K562 (cell line): Measurements from ENCODE around the gene UBASH3A. TPM values are rescaled to one million over a fixed set of nuclear protein-coding genes. Genes with fewer than 3 reads are reported as not detected.
A peak's percentile ranks its signal among the peaks of the same experiment; 100 is the strongest.

Experiments used
- ATAC-seq: fragments of 200-7000 bp; cut with Tn5 transposase; 3 replicates; pipeline ENCODE4 v1.9.1; 2020; ENCODE audit warnings: moderate library complexity
- BruUV-seq: library from RNA; stranded (reverse); fragments of 400-500 nt; replicated peaks from 2 replicates; lab custom pipeline; 2021; lab: Mats Ljungman, UMichigan
- CTCF ChIA-PET: fragments of 300-600 bp; formaldehyde crosslinking; extraction: SDS; loops from one replicate; lab custom pipeline; 2021; ENCODE audit warnings: low intra/inter-chr PET ratio; lab: Yijun Ruan, JAX
- POLR2A ChIA-PET: fragments of 300-600, 350-650 bp; sonication (Branson Sonifier 250); formaldehyde crosslinking; extraction: SDS; loops from one replicate; lab custom pipeline; 2021; ENCODE audit warnings: antibody characterized with exemption, inconsistent platforms; lab: Yijun Ruan, JAX
- DNase-seq, 4 experiments: peaks; one replicate each; pipeline versions ENCODE4 v3.0.0 to v3.0.0-alpha.2; 2011 to 2018; ENCODE audit warnings: low spot score in 3 of 4, mixed read lengths in 3 of 4; ENCODE audit errors: extremely low read depth in 1 of 4
- FAIRE-seq: peaks from 2 replicates; lab custom pipeline; 2011; peaks lifted over from hg19 to GRCh38; lab: Jason Lieb, UNC
- H2AFZ ChIP-seq: 2 replicates; pipeline ENCODE4 v1.6.0; 2011; ENCODE audit warnings: low read depth, low read length, control low read depth, inconsistent platforms
- H3K27ac ChIP-seq: fragments of 200-600 bp; 3 replicates; pipeline ENCODE4 v1.8.0; 2011; ENCODE audit warnings: low read depth, mild to moderate bottlenecking, control low read depth, inconsistent platforms, low read length, moderate library complexity, mixed read lengths; ENCODE audit errors: extremely low read depth
- H3K27me3 ChIP-seq, 2 experiments: fragments of 300-600 bp in 1 of 2; 2 replicates in 1 of 2; 3 replicates in 1 of 2; pipeline versions ENCODE4 v1.6.0 to v1.8.0; 2011; ENCODE audit warnings: inconsistent platforms in 2 of 2, low read length in 2 of 2, mild to moderate bottlenecking in 1 of 2, mixed read lengths in 1 of 2, moderate library complexity in 1 of 2; ENCODE audit not compliant: control insufficient read depth in 2 of 2, insufficient read depth in 2 of 2
- H3K36me3 ChIP-seq: fragments of 300-600 bp; 3 replicates; pipeline ENCODE4 v1.8.0; 2011; ENCODE audit warnings: mild to moderate bottlenecking, low read length, inconsistent platforms; ENCODE audit not compliant: control insufficient read depth, insufficient read depth
- H3K4me1 ChIP-seq, 2 experiments: fragments of 200-600 bp in 1 of 2; replicated peaks in 1 of 2; 2 replicates in 1 of 2; 3 replicates in 1 of 2; pipeline versions ENCODE4 v1.5.1 to v1.8.0; 2011; ENCODE audit warnings: inconsistent platforms in 2 of 2, low read length in 2 of 2, mild to moderate bottlenecking in 1 of 2, mixed read lengths in 1 of 2, moderate library complexity in 1 of 2; ENCODE audit not compliant: control insufficient read depth in 2 of 2, insufficient read depth in 2 of 2
- H3K4me2 ChIP-seq: 2 replicates; pipeline ENCODE4 v1.6.1; 2011; ENCODE audit warnings: low read length, control low read depth, inconsistent platforms, mixed read lengths; ENCODE audit not compliant: insufficient read depth
- H3K4me3 ChIP-seq: fragments of 200-600 bp; sonication (generic), shearing (Covaris generic); 2 replicates; pipeline ENCODE4 v1.5.1; 2016; ENCODE audit warnings: control low read depth, inconsistent platforms
- H3K79me2 ChIP-seq: fragments of 200-600 bp; 3 replicates; pipeline ENCODE4 v1.8.0; 2011; ENCODE audit warnings: low read length, inconsistent platforms; ENCODE audit not compliant: control insufficient read depth, insufficient read depth
- H3K9ac ChIP-seq, 2 experiments: 2 replicates each; pipeline versions ENCODE4 v1.6.0 to v1.6.1; 2011; ENCODE audit warnings: low read depth in 2 of 2, low read length in 2 of 2, control low read depth in 1 of 2, inconsistent platforms in 1 of 2, mild to moderate bottlenecking in 1 of 2, mixed read lengths in 1 of 2; ENCODE audit not compliant: insufficient read depth in 1 of 2
- H3K9me1 ChIP-seq: one replicate; pipeline ENCODE4 v1.6.0; 2011; ENCODE audit warnings: inconsistent platforms, mild to moderate bottlenecking, low read length, moderate library complexity; ENCODE audit not compliant: control insufficient read depth, insufficient read depth
- H3K9me3 ChIP-seq: replicated peaks from 2 replicates; pipeline ENCODE4 v1.5.1; 2011; ENCODE audit warnings: low read depth, low read length, inconsistent platforms; ENCODE audit not compliant: control insufficient read depth, insufficient read depth
- H4K20me1 ChIP-seq: replicated peaks from 2 replicates; pipeline ENCODE4 v1.6.1; 2011; ENCODE audit warnings: low read length, inconsistent platforms, mixed read lengths; ENCODE audit not compliant: control insufficient read depth, insufficient read depth
- BRD9 ChIP-seq: fragments of 450-650 bp; IDR thresholded peaks from 2 replicates; pipeline ENCODE4 v1.6.1; 2018; ENCODE audit warnings: low read depth; ENCODE audit not compliant: partially characterized antibody
- ELF2 ChIP-seq: fragments of 250-450 bp; sonication (Bioruptor Pico); IDR thresholded peaks from 2 replicates; pipeline ENCODE4 v1.5.0; 2021; ENCODE audit warnings: mild to moderate bottlenecking
- HBP1 ChIP-seq: fragments of 450-650 bp; formaldehyde crosslinking; IDR thresholded peaks from 2 replicates; pipeline ENCODE4 v1.4.0; 2022; ENCODE audit warnings: missing genetic modification characterization
- POLR2AphosphoS5 ChIP-seq: IDR thresholded peaks from 2 replicates; pipeline ENCODE4 v1.6.1; 2011; ENCODE audit warnings: mild to moderate bottlenecking, low read depth, low read length, moderate library complexity; ENCODE audit not compliant: control insufficient read depth, insufficient read depth
- PYGO2 ChIP-seq: fragments of 450-650 bp; IDR thresholded peaks from 2 replicates; pipeline ENCODE4 v1.6.1; 2016; ENCODE audit warnings: mild to moderate bottlenecking, missing genetic modification characterization, moderate library complexity, missing compliant biosample characterization
- SFPQ ChIP-seq: fragments of 200-400 bp; formaldehyde crosslinking; IDR thresholded peaks from 2 replicates; pipeline ENCODE4 v1.6.1; 2017; ENCODE audit warnings: mild to moderate bottlenecking, low read depth, low read length, moderate library complexity
- SNAPC5 ChIP-seq: fragments of 250-450 bp; sonication (Bioruptor Pico); IDR thresholded peaks from 2 replicates; pipeline ENCODE4 v1.8.0; 2021; ENCODE audit warnings: moderate library complexity, mild to moderate bottlenecking, inconsistent platforms
- ZBTB5 ChIP-seq: fragments of 450-650 bp; IDR thresholded peaks from 2 replicates; pipeline ENCODE4 v1.6.1; 2017; ENCODE audit warnings: antibody characterized with exemption
- ZHX1 ChIP-seq: fragments of 150-350 bp; conservative IDR thresholded peaks from 2 replicates; pipeline ENCODE4 v1.6.1; 2014; ENCODE audit warnings: low read length
- ZKSCAN3 ChIP-seq: fragments of 250-450 bp; sonication (Bioruptor Pico); IDR thresholded peaks from 2 replicates; pipeline ENCODE4 v1.4.0; 2020
- ZNF224 ChIP-seq: sonication (generic); formaldehyde crosslinking; IDR thresholded peaks from 2 replicates; pipeline ENCODE4 v1.8.0; 2022; ENCODE audit warnings: mild to moderate bottlenecking, missing genetic modification reagents
- ZNF695 ChIP-seq: fragments of 450-650 bp; formaldehyde crosslinking; IDR thresholded peaks from 2 replicates; pipeline ENCODE4 v1.4.0; 2020; ENCODE audit warnings: mild to moderate bottlenecking, moderate library complexity
- WGBS: fragments of 100-300 bp; shearing (Covaris generic); methylation state at CpG from one replicate; pipeline ENCODE4 v1.1.6; 2016; ENCODE audit warnings: low coverage, mixed read lengths; ENCODE audit not compliant: insufficient coverage; ENCODE audit errors: missing lambda C conversion rate; 5-methylcytosine and 5-hydroxymethylcytosine counted together
- in situ Hi-C: fragments of 300-500 bp; cut with MboI; formaldehyde crosslinking; loops from 4 replicates; pipeline ENCODE4 v1.15.0; 2018; ENCODE audit warnings: inconsistent platforms, mixed read lengths
- intact Hi-C: fragments of 100-400 bp; cut with micrococcal nuclease; formaldehyde crosslinking; loops from 2 replicates; pipeline ENCODE4 v1.14.2; 2022
- polyA plus RNA-seq, 8 experiments: library from polyadenylated mRNA; depleted of rRNA in 4 of 8; stranded (reverse) in 5 of 8; unstranded in 3 of 8; fragments of >200 nt; fragmentation: Nextera tagmentation in 2 of 8; fragmentation: Illumina TruSeq in 1 of 8; extraction: Ambion mirVana in 2 of 8; extraction: Trizol in 1 of 8; gene quantifications; 2 replicates each; pipeline versions ENCODE4 v1.2.1 to v1.2.3, GENCODE V29; 2011 to 2014; ENCODE audit warnings: inconsistent platforms in 1 of 8, missing spikeins in 1 of 8
- total RNA-seq, 7 experiments: library from RNA; depleted of rRNA in 6 of 7; stranded (reverse); fragments of >200 nt in 6 of 7; fragmentation: Illumina TruSeq in 2 of 7; extraction: Trizol in 2 of 7; gene quantifications; 2 replicates each; pipeline versions ENCODE4 v1.2.1 to v1.2.3, GENCODE V29; 2011 to 2021; ENCODE audit warnings: low replicate concordance in 1 of 7

Gene UBASH3A
- total and polyA plus RNA-seq, 9 of the 15 experiments (the other 6 are each of a cell fraction or from before 2014, with no cell fraction given), result 0.23 to 1.8 (median 1.1) TPM

- in situ Hi-C loops (no loop called here), intact Hi-C loops (no loop called here)
- no peak overlapping the region for H2AFZ ChIP-seq
- peaks cover 12 to 45% of the 10 kb centered on the region in 2 experiments; a peak in 4 of 5 replicates for H3K27me3 ChIP-seq
- peak overlapping the region in 1 of 2 experiments; percentile 67; a peak in 1 of 4 replicates for H3K9ac ChIP-seq
- DNase-seq (peak; percentile 18 to 60 (median 59)), FAIRE-seq (no peak), ATAC-seq (peak; percentile 61)
- no peak overlapping the region for H3K4me3 ChIP-seq
- H3K9me3 ChIP-seq, result no peaks in the 10 kb centered on the region
- H3K4me1 ChIP-seq, result peaks cover 13 to 35% of the 10 kb centered on the region in 2 experiments; a peak in 4 of 5 replicates
- H3K79me2 ChIP-seq, result no peaks in the 10 kb centered on the region
- ChIA-PET CTCF (no interaction called here), POLR2A (no interaction called here)
- WGBS, result 22% methylated on average over 18 of the region's 18 CpGs
- BruUV-seq, result no TSS peak
- no peak overlapping the region for H3K27ac ChIP-seq
- peaks cover 13% of the 10 kb centered on the region; the same call in 1 of the 2 replicates for H4K20me1 ChIP-seq
- no peak overlapping the region; the same call in 1 of the 2 replicates for H3K4me2 ChIP-seq
- H3K9me1 ChIP-seq, result no peaks in the 10 kb centered on the region
- H3K36me3 ChIP-seq, result no peaks in the 10 kb centered on the region
- TF ChIP-seq HBP1 (CRISPR knock-in tag), result no peak
- TF ChIP-seq PYGO2, result no peak
- no peak for TF ChIP-seq ZNF695
- TF ChIP-seq ZBTB5, result no peak
- no peak for TF ChIP-seq ZNF224 (CRISPR knock-in tag)
- TF ChIP-seq ELF2, result no peak
- no peak for TF ChIP-seq BRD9
- TF ChIP-seq POLR2AphosphoS5, result no peak
- TF ChIP-seq ZHX1, result no peak
- TF ChIP-seq SFPQ, result no peak
- no peak for TF ChIP-seq ZKSCAN3 (CRISPR knock-in tag)
- no peak for TF ChIP-seq SNAPC5 (CRISPR knock-in tag)
Measured at GRCh38 chr21:42370894-42371654, 32.6 kb upstream of the UBASH3A start.
